HG03159 (cell line): ENCODE results near the gene KRT82.

ENCODE experiments used
- ATAC-seq: cut with Tn5 transposase; IDR thresholded peaks from one replicate; pipeline ENCODE4 v1.9.1; 2021; ENCODE audit warnings: mild to moderate bottlenecking, moderate library complexity; ENCODE audit not compliant: unreplicated experiment

The KRT82 gene

GRCh38 chr12:52389313-52390207, 16.6 kb downstream of the KRT82 start:
- ATAC-seq: no peak

GRCh38 chr12:52387859-52388258, 18.3 kb downstream of the KRT82 start:
- no peak for ATAC-seq

- no peak for ATAC-seq
These were observed 20.9 kb downstream of the KRT82 start, which contains the start of gene KRT84 for GRCh38 chr12:52385226-52385702. TSS of gene KRT84 (minus strand) at chr12:52385652. CDS start at chr12:52385585, 67 bp downstream.

GRCh38 chr12:52383331-52383730, 22.8 kb downstream of the KRT82 start:
- no peak for ATAC-seq

- no peak for ATAC-seq
These were observed 23.3 kb downstream of the KRT82 start for GRCh38 chr12:52382854-52383253.

GRCh38 chr12:52381206-52381605, 24.9 kb downstream of the KRT82 start:
- ATAC-seq: no peak

- ATAC-seq: no peak
These were observed 25.9 kb downstream of the KRT82 start for GRCh38 chr12:52380271-52380694.

GRCh38 chr12:52379536-52379935, 26.6 kb downstream of the KRT82 start:
- ATAC-seq: no peak

GRCh38 chr12:52378091-52378490, 28.0 kb downstream of the KRT82 start:
- ATAC-seq: no peak

- ATAC-seq: no peak
These were observed 28.9 kb downstream of the KRT82 start for GRCh38 chr12:52377266-52377665.

- ATAC-seq: no peak
These were observed 33.6 kb downstream of the KRT82 start for GRCh38 chr12:52372216-52373154.

- no peak for ATAC-seq
These were observed 34.4 kb downstream of the KRT82 start for GRCh38 chr12:52371716-52372115.

- ATAC-seq: no peak
These were observed 35.1 kb downstream of the KRT82 start for GRCh38 chr12:52370926-52371608.

GRCh38 chr12:52369809-52370208, 36.3 kb downstream of the KRT82 start:
- no peak for ATAC-seq

GRCh38 chr12:52369211-52369610, 36.9 kb downstream of the KRT82 start:
- ATAC-seq: no peak

- no peak for ATAC-seq
These were observed 37.6 kb downstream of the KRT82 start for GRCh38 chr12:52368508-52368907.

- ATAC-seq: no peak
These were observed 38.3 kb downstream of the KRT82 start for GRCh38 chr12:52367876-52368275.

GRCh38 chr12:52366738-52367485, 39.2 kb downstream of the KRT82 start, which contains the start of gene KRT85:
TSS of gene KRT85 (minus strand) at chr12:52367481. CDS start at chr12:52367405, 76 bp downstream.
- ATAC-seq: no peak

GRCh38 chr12:52364901-52365489, 41.1 kb downstream of the KRT82 start:
- no peak for ATAC-seq

- no peak for ATAC-seq
These were observed 42.1 kb downstream of the KRT82 start for GRCh38 chr12:52364061-52364460.
